T-cell (primary cell): ENCODE results near the gene PLCB1. TPM values are rescaled to one million over a fixed set of nuclear protein-coding genes. Genes with fewer than 3 reads are reported as not detected.

Source experiments
- ATAC-seq, 4 experiments: fragments of 200-7000 bp in 3 of 4; fragments of 150-1000 bp in 1 of 4; cut with Tn5 transposase; replicated peaks in 1 of 4; 1 replicate in 3 of 4; 2 replicates in 1 of 4; pipeline ENCODE4 v1.10.0; 2021; ENCODE audit warnings: moderate library complexity in 3 of 4, mild to moderate bottlenecking in 2 of 4, moderate number of reproducible peaks in 1 of 4
- CTCF ChIA-PET, 2 donors: fragments of 300-600 bp; sonication (Branson Sonifier 250); formaldehyde crosslinking; loops; one replicate each; lab custom pipeline; 2022; ENCODE audit warnings: antibody characterized with exemption in 2 of 2; lab: Charles Lee
- POLR2A ChIA-PET, 2 donors: fragments of 300-600 bp; sonication (Branson Sonifier 250); formaldehyde crosslinking; loops; one replicate each; lab custom pipeline; 2022; ENCODE audit warnings: antibody characterized with exemption in 2 of 2; lab: Charles Lee
- DNase-seq, 35 experiments: peaks; one replicate each; pipeline versions ENCODE4 v3.0.0 to v3.0.0-alpha.2; 2013 to 2023
- H3K27ac ChIP-seq: one replicate; pipeline ENCODE4 v1.5.1; 2013; ENCODE audit warnings: low read length
- H3K27me3 ChIP-seq, 2 experiments: replicated peaks in 1 of 2; 1 replicate in 1 of 2; 2 replicates in 1 of 2; pipeline versions ENCODE4 v1.6.1 to v1.7.0; 2013; ENCODE audit warnings: low read length in 1 of 2, mixed read lengths in 1 of 2; ENCODE audit not compliant: control insufficient read depth in 2 of 2, insufficient read depth in 2 of 2; ENCODE audit errors: extremely low read depth in 1 of 2
- H3K36me3 ChIP-seq, 2 donors: 1 replicate in 1 of 2; 2 replicates in 1 of 2; pipeline versions ENCODE4 v1.6.1 to v1.7.0; 2013; ENCODE audit warnings: low read length in 1 of 2; ENCODE audit not compliant: control insufficient read depth in 2 of 2, insufficient read depth in 1 of 2; ENCODE audit errors: extremely low read depth in 1 of 2
- H3K4me1 ChIP-seq, 2 experiments: 1 replicate in 1 of 2; 2 replicates in 1 of 2; pipeline versions ENCODE4 v1.6.1 to v1.7.0; 2013; ENCODE audit warnings: low read length in 2 of 2, mixed read lengths in 1 of 2; ENCODE audit not compliant: insufficient read depth in 2 of 2, control insufficient read depth in 1 of 2; ENCODE audit errors: extremely low read depth in 1 of 2
- H3K4me3 ChIP-seq, 2 donors: 1 replicate in 1 of 2; 2 replicates in 1 of 2; pipeline versions ENCODE4 v1.5.1 to v1.7.0; 2013; ENCODE audit warnings: mild to moderate bottlenecking in 2 of 2, low read length in 1 of 2, moderate library complexity in 1 of 2; ENCODE audit not compliant: control insufficient read depth in 1 of 2; ENCODE audit errors: extremely low read depth in 1 of 2
- H3K9me3 ChIP-seq: 2 replicates; pipeline ENCODE4 v1.7.0; 2013
- H3K27ac Mint-ChIP-seq, 2 donors: one replicate each; pipeline ENCODE4 v1.8.0; 2020 to 2021; ENCODE audit warnings: mild to moderate bottlenecking in 2 of 2, mixed read lengths in 2 of 2
- H3K27me3 Mint-ChIP-seq, 2 donors: one replicate each; pipeline ENCODE4 v1.8.0; 2021 to 2022; ENCODE audit warnings: mixed read lengths in 2 of 2
- H3K36me3 Mint-ChIP-seq: one replicate; pipeline ENCODE4 v1.8.0; 2021; ENCODE audit warnings: mixed read lengths
- H3K4me1 Mint-ChIP-seq, 3 donors: one replicate each; pipeline ENCODE4 v1.8.0; 2020 to 2022; ENCODE audit warnings: mixed read lengths in 3 of 3, mild to moderate bottlenecking in 1 of 3
- H3K4me3 Mint-ChIP-seq, 3 donors: one replicate each; pipeline ENCODE4 v1.8.0; 2020 to 2022; ENCODE audit warnings: mild to moderate bottlenecking in 3 of 3, mixed read lengths in 3 of 3, moderate library complexity in 3 of 3
- H3K9me3 Mint-ChIP-seq, 3 donors: one replicate each; pipeline ENCODE4 v1.8.0; 2020 to 2022; ENCODE audit warnings: mixed read lengths in 3 of 3
- WGBS: methylation state at CpG from one replicate; pipeline ENCODE4 v1.1.5; 2013; ENCODE audit warnings: missing lambda C conversion rate; ENCODE audit not compliant: insufficient coverage; 5-methylcytosine and 5-hydroxymethylcytosine counted together
- total RNA-seq, 35 experiments: library from RNA in 6 of 35; stranded (reverse) in 6 of 35; fragments of 120-200 nt in 1 of 35; gene quantifications; one replicate each; pipeline versions ENCODE4 v1.2.1 to v1.2.4 and lab custom pipeline; 2013 to 2026

Gene PLCB1
- total RNA-seq, 5 donors from 2014 or later (not counting 1 experiment from before 2014, with no cell fraction given): 3.3 to 15.1 (median 7.4) TPM

GRCh38 chr20:8914421-8914820 is 782.4 kb downstream of the PLCB1 start:
- H3K4me3 ChIP-seq: no peak overlapping the region
- Mint-ChIP-seq H3K27me3 (no peaks in the 10 kb centered on the region), H3K27ac (no peak overlapping the region), H3K36me3 (no peaks in the 10 kb centered on the region), H3K4me3 (no peak overlapping the region), H3K9me3 (peaks cover 12 to 17% (median 13%) of the 10 kb centered on the region in 3 donors), H3K4me1 (no peaks in the 10 kb centered on the region)
- no peaks in the 10 kb centered on the region for H3K9me3 ChIP-seq
- no peak for DNase-seq
- ChIA-PET CTCF (interaction anchor here in 1 of 2 donors (0.6 kb wide), 1 partner anchor 24 kb away, joined by 3 read pairs; no protein-coding TSS in a partner anchor), POLR2A (no interaction called here)
- H3K27me3 ChIP-seq: no peaks in the 10 kb centered on the region
- WGBS: no CpG with 5 or more reads among the region's 1 CpG
- no peak for ATAC-seq
- no peaks in the 10 kb centered on the region for H3K36me3 ChIP-seq
- H3K4me1 ChIP-seq: no peaks in the 10 kb centered on the region
- H3K27ac ChIP-seq: no peak overlapping the region

DNA sequence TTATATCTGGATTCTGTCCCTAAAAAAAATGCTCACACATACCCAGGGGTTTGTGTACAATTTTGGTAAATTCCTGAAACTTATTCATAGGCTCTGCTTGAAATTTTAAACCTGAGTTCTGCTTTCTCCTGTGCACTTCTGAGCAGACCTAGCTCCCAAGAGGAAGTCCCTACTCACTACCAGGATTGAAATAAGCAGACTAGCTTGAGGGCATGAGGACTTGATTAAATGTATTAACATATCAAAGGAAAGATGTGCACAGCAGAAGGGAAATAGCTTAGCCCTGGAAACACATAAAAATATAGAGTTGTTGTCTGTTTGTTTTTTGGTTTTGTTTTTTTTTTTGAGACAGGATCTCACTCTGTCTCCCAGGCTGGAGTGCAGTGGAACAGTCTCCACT is 785.0 kb downstream of the PLCB1 start:
- Mint-ChIP-seq H3K27me3 (no peaks in the 10 kb centered on the region), H3K4me3 (no peak overlapping the region), H3K4me1 (no peaks in the 10 kb centered on the region), H3K9me3 (peaks cover 12 to 17% (median 14%) of the 10 kb centered on the region in 3 donors), H3K27ac (no peak overlapping the region), H3K36me3 (no peaks in the 10 kb centered on the region)
- DNase-seq: no peak
- ChIA-PET CTCF (no interaction called here), POLR2A (no interaction called here)
- Histone ChIP-seq H3K27ac (no peak overlapping the region), H3K4me1 (no peaks in the 10 kb centered on the region), H3K27me3 (no peaks in the 10 kb centered on the region), H3K4me3 (no peak overlapping the region), H3K9me3 (no peaks in the 10 kb centered on the region), H3K36me3 (no peaks in the 10 kb centered on the region)
- no peak for ATAC-seq

DNA sequence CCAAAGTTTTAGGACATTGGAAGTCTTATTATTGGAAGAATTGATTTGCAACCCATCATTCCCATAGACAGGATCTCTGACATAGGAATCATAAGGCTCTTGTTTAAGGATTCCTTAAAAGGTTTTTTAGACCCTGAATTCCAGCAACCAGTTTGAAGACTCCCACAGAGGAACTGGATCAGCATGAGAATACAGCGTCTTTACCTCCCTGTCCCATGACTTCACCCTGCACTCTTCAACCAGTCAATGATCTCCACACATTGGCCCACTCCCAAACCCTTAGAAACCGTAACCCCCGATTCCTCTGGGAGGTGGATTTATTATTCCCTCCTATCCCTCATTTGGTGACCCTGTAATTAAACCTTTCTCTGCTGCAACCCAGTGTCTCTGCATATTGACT is 786.1 kb downstream of the PLCB1 start:
- no CpG with 5 or more reads among the region's 3 CpGs for WGBS
- Mint-ChIP-seq H3K27ac (no peak overlapping the region), H3K4me3 (no peak overlapping the region), H3K36me3 (no peaks in the 10 kb centered on the region), H3K4me1 (no peaks in the 10 kb centered on the region), H3K27me3 (no peaks in the 10 kb centered on the region), H3K9me3 (peaks cover 12 to 18% (median 18%) of the 10 kb centered on the region in 3 donors)
- H3K4me1 ChIP-seq: no peaks in the 10 kb centered on the region
- no peak for ATAC-seq
- no peaks in the 10 kb centered on the region for H3K36me3 ChIP-seq
- ChIA-PET CTCF (no interaction called here), POLR2A (no interaction called here)
- H3K27me3 ChIP-seq: no peaks in the 10 kb centered on the region
- H3K9me3 ChIP-seq: no peaks in the 10 kb centered on the region
- no peak overlapping the region for H3K4me3 ChIP-seq
- no peak for DNase-seq
- H3K27ac ChIP-seq: no peak overlapping the region

- H3K27me3 ChIP-seq: no peaks in the 10 kb centered on the region
- WGBS: 50% methylated on average over 1 of the region's 2 CpGs
- H3K4me1 Mint-ChIP-seq: no peaks in the 10 kb centered on the region
- DNase-seq (no peak), ATAC-seq (no peak)
- CTCF ChIA-PET: interaction anchor here in 1 of 2 donors (0.5 kb wide), 1 partner anchor 46 kb away, joined by 3 read pairs; no protein-coding TSS in a partner anchor
- no peaks in the 10 kb centered on the region for H3K36me3 ChIP-seq
- H3K36me3 Mint-ChIP-seq: no peaks in the 10 kb centered on the region
- no peaks in the 10 kb centered on the region for H3K4me1 ChIP-seq
- H3K9me3 Mint-ChIP-seq: peaks cover 0 to 6% (median 5%) of the 10 kb centered on the region in 3 donors
- no peak overlapping the region for H3K27ac ChIP-seq
- no peaks in the 10 kb centered on the region for H3K9me3 ChIP-seq
- no peak overlapping the region for H3K27ac Mint-ChIP-seq
- no peaks in the 10 kb centered on the region for H3K27me3 Mint-ChIP-seq
- no peak overlapping the region for H3K4me3 Mint-ChIP-seq
- H3K4me3 ChIP-seq: no peak overlapping the region
- POLR2A ChIA-PET: no interaction called here
These were observed 792.5 kb downstream of the PLCB1 start for GRCh38 chr20:8924539-8924938.

DNA sequence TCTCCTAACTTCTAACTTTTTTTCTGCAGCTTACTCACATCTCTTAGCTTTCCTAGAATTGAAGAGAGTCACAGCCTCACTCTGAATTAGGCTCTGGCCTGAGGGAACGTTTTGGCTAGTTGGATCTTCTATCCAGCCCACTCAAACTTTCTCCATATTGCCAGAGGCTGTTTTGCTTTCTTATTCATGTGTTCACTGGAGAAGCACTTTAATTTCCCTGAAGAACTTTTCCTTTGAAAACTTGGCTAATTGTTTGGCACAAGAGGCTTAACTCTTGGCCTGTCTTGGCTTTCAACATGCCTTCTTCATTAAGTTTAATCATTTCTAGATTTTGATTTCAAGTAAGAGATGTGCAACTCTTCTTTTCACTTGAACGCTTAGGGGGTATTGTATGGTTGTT is 798.7 kb downstream of the PLCB1 start:
- CTCF ChIA-PET: no interaction called here
- H3K4me3 Mint-ChIP-seq: no peak overlapping the region
- WGBS: 60% methylated on average over 1 of the region's 2 CpGs

DNA sequence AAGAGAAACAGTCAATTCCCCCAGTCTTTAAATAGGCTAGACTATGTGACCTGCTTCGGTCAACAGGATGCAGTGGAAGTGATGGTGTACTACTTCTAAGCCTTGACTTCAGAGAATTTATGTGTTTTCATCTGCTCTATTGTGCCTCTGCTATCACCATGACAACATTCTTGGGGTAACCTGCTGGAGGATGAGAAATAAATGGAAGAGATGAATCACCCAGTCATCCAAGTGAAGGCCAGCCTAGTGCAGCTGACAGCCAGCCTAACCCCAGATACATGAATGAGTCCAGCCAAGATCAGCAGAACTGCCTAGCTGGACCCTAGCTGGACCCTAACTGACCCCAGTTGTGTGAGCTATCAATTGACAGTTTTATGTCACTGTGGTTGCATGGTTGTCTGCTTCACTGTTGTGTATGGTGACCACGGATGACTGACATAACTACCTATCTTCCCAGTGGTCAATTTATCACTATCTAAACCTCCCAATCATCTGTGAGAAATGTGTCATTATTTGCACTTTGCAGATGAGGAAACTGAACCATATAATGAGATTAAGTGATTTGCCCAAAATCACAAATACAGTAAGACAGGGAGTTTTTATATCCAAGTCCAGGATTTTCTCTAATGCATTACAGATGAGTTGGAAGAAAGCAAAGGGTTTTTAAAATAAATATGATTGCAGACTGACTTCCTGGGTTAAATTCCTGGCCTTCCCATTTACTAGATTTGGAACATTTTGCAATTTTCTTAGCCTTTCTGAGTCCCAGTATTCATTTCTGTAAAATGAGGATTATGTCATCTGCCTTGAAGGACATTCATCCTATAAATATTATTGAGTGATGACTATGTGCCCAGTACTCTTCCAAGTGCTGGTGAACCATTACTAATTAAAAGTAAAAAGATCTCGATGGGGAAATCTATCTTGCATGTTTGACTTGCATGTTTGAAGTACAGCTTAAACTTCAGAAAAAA is 800.4 kb downstream of the PLCB1 start:
- no peak overlapping the region for H3K27ac Mint-ChIP-seq
- H3K4me3 Mint-ChIP-seq: no peak overlapping the region
- Histone ChIP-seq H3K27me3 (no peaks in the 10 kb centered on the region), H3K36me3 (no peaks in the 10 kb centered on the region), H3K27ac (no peak overlapping the region), H3K4me1 (no peaks in the 10 kb centered on the region), H3K9me3 (no peaks in the 10 kb centered on the region), H3K4me3 (no peak overlapping the region)
- ChIA-PET POLR2A (no interaction called here), CTCF (no interaction called here)
- H3K36me3 Mint-ChIP-seq: no peaks in the 10 kb centered on the region
- no peak for ATAC-seq
- H3K9me3 Mint-ChIP-seq: peaks cover 0 to 4% (median 1%) of the 10 kb centered on the region in 3 donors
- WGBS: no CpG with 5 or more reads among the region's 3 CpGs
- no peaks in the 10 kb centered on the region for H3K27me3 Mint-ChIP-seq
- DNase-seq: no peak
- H3K4me1 Mint-ChIP-seq: no peaks in the 10 kb centered on the region

More for the DNA sequence above, 798.7 kb downstream of the PLCB1 start:
- Histone ChIP-seq H3K27me3 (no peaks in the 10 kb centered on the region), H3K27ac (no peak overlapping the region), H3K36me3 (no peaks in the 10 kb centered on the region), H3K4me3 (no peak overlapping the region), H3K4me1 (no peaks in the 10 kb centered on the region), H3K9me3 (no peaks in the 10 kb centered on the region)
- Mint-ChIP-seq H3K4me1 (no peaks in the 10 kb centered on the region), H3K9me3 (peaks cover 0 to 4% (median 0%) of the 10 kb centered on the region in 3 donors), H3K36me3 (no peaks in the 10 kb centered on the region), H3K27me3 (no peaks in the 10 kb centered on the region), H3K27ac (no peak overlapping the region)
- no peak for DNase-seq
- POLR2A ChIA-PET: no interaction called here
- ATAC-seq: no peak
